HepG2 (cell line): ENCODE measurements around the gene CNBD2. TPM values are rescaled to one million over a fixed set of nuclear protein-coding genes. Genes with fewer than 3 reads are reported as not detected.

Source experiments
- AHR ChIP-seq: IDR thresholded peaks from 2 replicates; pipeline ENCODE4 v1.6.1; 2018; ENCODE audit warnings: missing genetic modification reagents, missing compliant biosample characterization
- DRAP1 ChIP-seq: IDR thresholded peaks from 2 replicates; pipeline ENCODE4 v1.6.1; 2016; ENCODE audit warnings: missing genetic modification reagents, missing compliant biosample characterization
- EEA1 ChIP-seq: sonication (generic); formaldehyde crosslinking; IDR thresholded peaks from 2 replicates; pipeline ENCODE4 v1.5.1; 2020; ENCODE audit warnings: mild to moderate bottlenecking, missing genetic modification reagents, borderline replicate concordance
- EP300 ChIP-seq, 3 experiments: sonication (generic) in 1 of 3; formaldehyde crosslinking in 1 of 3; IDR thresholded peaks; 2 replicates each; pipeline versions ENCODE4 v1.5.1 to v1.6.1; 2011 to 2020; ENCODE audit warnings: low read depth in 2 of 3, low read length in 2 of 3, borderline replicate concordance in 1 of 3, improper control_type of control experiment in 1 of 3, mild to moderate bottlenecking in 1 of 3, missing genetic modification reagents in 1 of 3, moderate library complexity in 1 of 3
- HHEX ChIP-seq: IDR thresholded peaks from 2 replicates; pipeline ENCODE4 v1.6.1; 2016; ENCODE audit warnings: control low read depth
- MIXL1 ChIP-seq: IDR thresholded peaks from 2 replicates; pipeline ENCODE4 v1.6.1; 2016
- NCOA2 ChIP-seq: sonication (generic); formaldehyde crosslinking; IDR thresholded peaks from 2 replicates; pipeline ENCODE4 v1.8.0; 2022; ENCODE audit warnings: inconsistent platforms
- NFE2L2 ChIP-seq: fragments of 150-350 bp; IDR thresholded peaks from 2 replicates; pipeline ENCODE4 v1.6.1; 2014; ENCODE audit warnings: low read length
- NONO ChIP-seq, 2 experiments: fragments of 450-650 bp in 1 of 2; sonication (generic) in 1 of 2; formaldehyde crosslinking in 1 of 2; IDR thresholded peaks in 1 of 2; conservative IDR thresholded peaks in 1 of 2; 2 replicates each; pipeline versions ENCODE4 v1.6.1 to v1.8.0; 2017 to 2022; ENCODE audit warnings: mild to moderate bottlenecking in 1 of 2, missing genetic modification reagents in 1 of 2, moderate library complexity in 1 of 2
- SNAPC5 ChIP-seq: sonication (generic); formaldehyde crosslinking; IDR thresholded peaks from 2 replicates; pipeline ENCODE4 v1.8.1; 2023; ENCODE audit warnings: mild to moderate bottlenecking, missing genetic modification reagents, borderline replicate concordance
- TBX2 ChIP-seq: sonication (generic); formaldehyde crosslinking; IDR thresholded peaks from 2 replicates; pipeline ENCODE4 v1.5.0; 2020; ENCODE audit warnings: missing genetic modification reagents, mild to moderate bottlenecking, borderline replicate concordance
- ZBTB3 ChIP-seq: sonication (generic); formaldehyde crosslinking; IDR thresholded peaks from 2 replicates; pipeline ENCODE4 v1.4.0; 2020; ENCODE audit warnings: low read depth, mild to moderate bottlenecking, moderate library complexity, missing genetic modification reagents, borderline replicate concordance
- ZBTB40 ChIP-seq, 2 experiments: fragments of 450-650 bp in 1 of 2; sonication (generic) in 1 of 2; formaldehyde crosslinking in 1 of 2; IDR thresholded peaks; 2 replicates each; pipeline versions ENCODE4 v1.6.1 to v1.8.0; 2016 to 2022; ENCODE audit warnings: antibody characterized with exemption in 1 of 2, mild to moderate bottlenecking in 1 of 2, missing genetic modification reagents in 1 of 2
- ZFP36L1 ChIP-seq: sonication (generic); formaldehyde crosslinking; IDR thresholded peaks from 2 replicates; pipeline ENCODE4 v1.8.0; 2022; ENCODE audit warnings: mild to moderate bottlenecking, missing genetic modification reagents, moderate library complexity
- ZNF18 ChIP-seq: sonication (generic); formaldehyde crosslinking; IDR thresholded peaks from 2 replicates; pipeline ENCODE4 v1.8.0; 2022; ENCODE audit warnings: mild to moderate bottlenecking, missing genetic modification reagents; ENCODE audit not compliant: insufficient replicate concordance
- ZNF205 ChIP-seq: IDR thresholded peaks from 2 replicates; pipeline ENCODE4 v1.6.1; 2018; ENCODE audit warnings: missing biosample characterization, missing genetic modification reagents
- ZNF234 ChIP-seq: sonication (generic); formaldehyde crosslinking; conservative IDR thresholded peaks from 2 replicates; pipeline ENCODE4 v1.5.1; 2020; ENCODE audit warnings: mild to moderate bottlenecking, missing genetic modification reagents
- ZNF33A ChIP-seq: sonication (generic); formaldehyde crosslinking; IDR thresholded peaks from 2 replicates; pipeline ENCODE4 v1.5.1; 2020; ENCODE audit warnings: missing genetic modification reagents, mild to moderate bottlenecking, moderate library complexity, borderline replicate concordance
- polyA plus RNA-seq, 8 experiments: library from polyadenylated mRNA; depleted of rRNA in 3 of 8; stranded (reverse) in 7 of 8; unstranded in 1 of 8; fragments of >200 nt; fragmentation: Illumina TruSeq in 4 of 8; extraction: Trizol in 4 of 8; gene quantifications; 2 replicates each; pipeline versions ENCODE4 v1.2.1 to v1.2.3, GENCODE V29; 2011 to 2016; ENCODE audit warnings: low read depth in 4 of 8, missing spikeins in 1 of 8, mixed read lengths in 1 of 8; ENCODE audit not compliant: insufficient read depth in 1 of 8
- total RNA-seq, 5 experiments: library from RNA; depleted of rRNA; stranded (reverse); fragments of >200 nt; fragmentation: Illumina TruSeq; extraction: Trizol; gene quantifications; 2 replicates each; pipeline ENCODE4 v1.2.3, GENCODE V29; 2016; ENCODE audit warnings: low read depth in 1 of 5

CNBD2 gene
- total and polyA plus RNA-seq, 2 of the 13 experiments (the other 11 are each of a cell fraction or from before 2014, with no cell fraction given) = 12.4 to 22.8 TPM

- TF ChIP-seq AHR (CRISPR knock-in tag) = peak; percentile 56; the same call in 1 of the 2 replicates
- no peak; the same call in 1 of the 2 replicates for TF ChIP-seq ZBTB40 (IDR thresholded peaks at IDR 0.05)
- no peak for TF ChIP-seq ZBTB40 (CRISPR knock-in tag; IDR thresholded peaks at IDR 0.05)
- no peak for TF ChIP-seq EEA1
- TF ChIP-seq ZNF33A (CRISPR knock-in tag) = no peak
- no peak for TF ChIP-seq SNAPC5 (CRISPR knock-in tag)
- no peak for TF ChIP-seq DRAP1 (CRISPR knock-in tag)
- TF ChIP-seq ZNF234 (CRISPR knock-in tag) = no peak
- TF ChIP-seq TBX2 (CRISPR knock-in tag) = 0 out of 2 replicates have a peak, but pooled peaks have one; percentile 12
- no peak for TF ChIP-seq ZFP36L1 (CRISPR knock-in tag)
- TF ChIP-seq ZBTB3 (CRISPR knock-in tag) = no peak
- no peak for TF ChIP-seq NONO (IDR thresholded peaks at IDR 0.05)
- TF ChIP-seq NONO (CRISPR knock-in tag; conservative IDR thresholded peaks at IDR 0.05) = 0 out of 2 replicates have a peak, but pooled peaks have one; percentile 33
- no peak for TF ChIP-seq NFE2L2
- no peak for TF ChIP-seq HHEX
- 0 out of 2 replicates have a peak, but pooled peaks have one; percentile 61 for TF ChIP-seq ZNF205 (CRISPR knock-in tag)
- TF ChIP-seq NCOA2 (CRISPR knock-in tag) = 0 out of 2 replicates have a peak, but pooled peaks have one; percentile 17
- TF ChIP-seq EP300 (IDR thresholded peaks at IDR 0.05; ENCODE audit: low read depth in 2 of 2, low read length in 2 of 2) = no peak
- 0 out of 2 replicates have a peak, but pooled peaks have one; percentile 18 for TF ChIP-seq EP300 (CRISPR knock-in tag; IDR thresholded peaks at IDR 0.05; ENCODE audit: borderline replicate concordance)
- peak; percentile 62 for TF ChIP-seq ZNF18 (CRISPR knock-in tag)
- peak; percentile 30; the same call in 1 of the 2 replicates for TF ChIP-seq MIXL1
Measured at GRCh38 chr20:35994994-35995453, 26.6 kb downstream of the CNBD2 start (continued).
